ENCODE measurements around the gene STK25.

The STK25 gene

DNA sequence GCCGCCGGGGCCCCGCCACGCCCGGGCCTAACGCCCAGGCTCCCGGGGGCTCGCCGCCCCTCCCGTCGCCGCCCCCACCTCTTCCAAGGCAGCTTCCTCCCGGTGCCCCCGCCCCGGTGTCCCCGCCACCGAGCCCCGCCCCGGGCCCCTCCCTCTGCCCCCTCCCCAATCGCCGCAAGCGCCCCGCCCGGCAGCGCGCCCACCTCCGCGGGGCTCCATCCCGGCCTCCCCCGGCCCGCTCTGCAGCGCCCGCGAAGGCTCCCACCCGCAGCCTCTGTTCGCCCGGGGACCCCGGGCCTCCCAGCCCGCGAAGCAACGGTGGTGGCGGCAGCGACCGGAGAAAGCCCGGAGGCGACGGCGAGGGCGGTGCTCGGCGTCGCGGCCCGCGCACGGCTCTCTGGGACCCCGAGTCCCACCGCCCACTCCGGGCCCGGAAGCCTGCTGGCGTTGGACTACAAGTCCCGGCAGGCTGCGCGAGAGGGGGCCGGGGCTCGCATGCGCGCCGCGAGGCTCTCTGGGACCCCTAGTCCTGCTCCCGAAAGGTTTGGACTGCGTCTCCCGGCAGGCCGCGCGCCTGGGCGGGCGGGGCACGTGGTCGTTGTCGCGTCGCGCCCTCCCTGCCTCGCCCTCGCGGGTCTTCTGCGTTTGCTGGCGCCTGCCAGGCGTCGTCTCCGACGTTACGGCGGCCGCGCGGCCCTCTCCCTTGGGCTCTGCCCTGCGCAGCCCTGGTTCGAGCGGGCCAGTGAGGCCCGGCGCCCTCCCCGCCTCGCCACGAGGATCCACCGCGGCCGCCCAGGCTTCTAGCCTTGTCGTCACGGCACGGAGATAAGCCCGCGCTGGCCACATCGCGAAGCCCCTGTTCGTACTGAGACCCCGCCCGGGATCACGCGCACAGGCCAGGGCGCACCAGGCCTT lies at the start of gene STK25:
TSS of gene STK25 (minus strand) at position 345 of the 915 bp plus-strand sequence. CDS start 549 bp downstream, outside the sequence.
- DNase-seq = peak; percentile 99

DNA sequence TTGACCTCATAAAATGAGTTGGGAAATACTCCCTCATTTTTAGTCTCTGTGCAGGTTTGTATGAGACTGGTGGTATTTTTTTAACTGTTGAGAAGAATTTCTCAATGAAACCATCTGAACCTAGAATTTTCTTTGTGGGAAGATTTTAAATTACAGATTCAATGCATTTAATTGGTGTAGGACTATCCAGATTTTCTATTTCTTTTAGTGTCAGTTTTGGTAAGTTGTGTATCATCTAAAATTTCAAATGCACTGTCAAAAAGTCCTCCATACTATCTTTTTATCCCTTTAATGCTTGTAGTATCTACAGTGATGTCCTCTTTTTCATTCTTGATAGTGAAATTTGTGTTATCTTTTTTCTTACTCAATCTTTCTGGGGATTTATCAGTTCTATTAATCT lies 48.4 kb upstream of the STK25 start:
- DNase-seq = no peak

DNA sequence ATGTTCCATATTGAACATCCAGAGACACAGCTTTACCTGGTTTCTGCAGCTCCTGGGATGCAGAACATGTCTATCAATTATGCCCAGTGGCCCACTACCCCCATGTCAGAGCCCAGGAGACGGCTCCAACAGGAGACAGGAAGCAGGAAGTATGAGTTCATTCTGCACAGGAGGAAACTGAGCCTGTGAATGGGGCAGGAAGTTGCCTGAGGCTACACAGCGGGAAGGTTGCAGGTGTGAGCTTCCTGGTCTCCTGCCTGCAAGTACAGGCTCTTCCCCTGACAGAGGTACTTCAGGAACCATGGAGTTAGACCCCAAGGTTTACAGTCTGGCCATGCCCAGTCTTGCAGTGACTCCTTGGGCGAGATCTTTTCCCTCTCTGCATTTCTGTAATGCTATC lies 47.3 kb upstream of the STK25 start:
- no peak for DNase-seq

DNA sequence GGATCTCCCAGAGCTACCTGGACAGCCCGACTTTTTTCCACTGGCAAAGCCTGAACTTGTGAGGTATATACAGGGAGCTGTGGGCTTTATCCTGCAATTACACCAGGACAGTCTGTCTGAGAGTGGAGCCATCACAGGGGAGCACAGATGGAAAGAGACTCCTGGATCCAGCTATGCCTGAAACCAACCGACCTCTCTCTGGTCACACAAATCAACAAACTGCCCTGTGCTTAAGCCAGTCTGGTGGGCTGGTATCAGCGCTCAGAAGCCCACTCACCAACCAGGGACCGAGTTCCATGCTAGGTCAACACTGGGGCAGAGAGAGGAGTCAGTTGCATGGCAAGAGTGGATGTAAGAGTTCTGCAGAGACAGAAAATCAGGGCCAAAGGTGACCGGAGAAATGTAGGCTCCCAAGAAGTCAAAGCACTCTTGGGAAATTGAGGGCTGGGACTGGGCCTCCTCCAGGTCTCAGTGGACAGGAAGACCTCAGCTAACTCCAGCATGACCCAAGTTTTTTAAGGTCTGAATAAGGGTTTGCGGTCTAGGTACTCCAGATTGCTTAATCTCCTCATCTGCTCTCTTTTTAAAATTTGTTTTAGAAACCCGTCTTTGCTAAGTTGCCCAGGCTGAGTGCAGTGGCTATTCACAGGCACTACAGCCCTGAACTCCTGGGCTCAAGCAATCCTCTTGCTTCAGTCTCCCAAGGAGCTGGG lies 46.4 kb upstream of the STK25 start:
- no peak for DNase-seq

DNA sequence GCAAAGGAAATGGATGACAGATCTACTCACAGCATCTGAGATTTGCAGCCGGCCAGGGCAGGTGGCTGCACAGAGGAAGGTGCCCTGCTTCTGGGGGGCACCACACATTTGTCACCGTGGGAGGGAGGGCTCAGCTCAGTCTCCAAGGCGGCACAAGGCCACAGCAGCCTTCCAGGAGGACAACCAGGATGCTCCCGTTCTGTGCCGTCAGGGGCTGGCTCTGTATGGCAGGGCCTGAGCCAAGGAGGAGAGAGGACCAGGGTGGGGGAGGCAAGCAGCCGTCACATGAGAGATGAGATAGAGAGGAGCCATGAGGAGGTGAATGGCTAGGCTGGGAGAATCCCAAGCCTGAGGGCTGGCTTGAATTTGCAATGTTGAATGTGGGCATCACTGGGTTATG lies 45.6 kb upstream of the STK25 start:
- no peak for DNase-seq

DNA sequence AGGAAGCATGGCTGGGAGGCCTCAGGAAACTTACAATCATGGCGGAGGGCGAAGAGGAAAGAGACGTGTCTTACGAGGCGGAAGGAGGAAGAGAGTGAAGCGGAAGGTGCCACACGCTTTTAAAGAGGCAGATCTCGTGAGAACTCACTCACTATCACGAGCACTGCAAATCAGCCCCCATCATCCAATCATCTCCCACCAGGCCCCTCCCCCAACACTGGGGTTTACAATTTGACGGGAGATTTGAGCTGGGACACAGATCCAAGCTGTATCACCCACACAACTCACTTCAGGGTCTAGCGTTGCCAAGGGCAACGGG lies 45.1 kb upstream of the STK25 start:
- no peak for DNase-seq

DNA sequence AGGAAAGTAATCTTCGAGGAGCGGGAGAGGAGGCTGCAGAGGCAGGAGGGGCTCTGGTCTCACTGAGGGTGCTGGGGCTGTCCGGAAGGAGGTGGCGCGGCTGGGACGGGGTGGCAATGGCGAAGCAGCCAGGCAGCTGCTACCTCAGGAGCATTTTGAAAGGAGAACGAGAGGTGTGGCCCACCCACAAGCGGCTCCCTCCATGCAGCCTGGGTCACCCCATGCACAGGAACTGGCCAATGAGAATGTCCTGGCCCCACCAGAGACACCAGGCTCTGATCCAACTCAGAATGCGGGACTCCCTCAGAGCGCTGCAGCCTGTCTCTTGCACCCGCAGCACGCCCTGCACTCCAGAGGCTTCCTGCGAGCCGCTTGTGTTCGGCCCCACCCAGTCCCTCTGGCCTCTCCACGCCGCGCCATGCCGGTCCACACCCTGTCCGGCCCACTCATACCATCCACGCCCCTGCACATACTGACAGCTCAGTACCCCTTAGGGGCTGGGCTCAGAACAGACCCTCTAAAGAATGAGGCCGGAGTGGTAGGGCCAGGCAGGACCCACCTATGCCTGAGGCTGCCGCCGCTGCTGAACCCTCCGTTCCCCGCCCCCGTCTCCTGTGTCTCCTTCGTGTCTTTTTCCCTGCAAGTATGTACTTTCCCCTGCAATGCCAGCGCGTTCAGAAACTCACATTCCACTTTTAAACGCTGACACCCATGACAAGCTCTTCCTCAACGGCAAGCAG lies 43.8 kb upstream of the STK25 start:
- no peak for DNase-seq

DNA sequence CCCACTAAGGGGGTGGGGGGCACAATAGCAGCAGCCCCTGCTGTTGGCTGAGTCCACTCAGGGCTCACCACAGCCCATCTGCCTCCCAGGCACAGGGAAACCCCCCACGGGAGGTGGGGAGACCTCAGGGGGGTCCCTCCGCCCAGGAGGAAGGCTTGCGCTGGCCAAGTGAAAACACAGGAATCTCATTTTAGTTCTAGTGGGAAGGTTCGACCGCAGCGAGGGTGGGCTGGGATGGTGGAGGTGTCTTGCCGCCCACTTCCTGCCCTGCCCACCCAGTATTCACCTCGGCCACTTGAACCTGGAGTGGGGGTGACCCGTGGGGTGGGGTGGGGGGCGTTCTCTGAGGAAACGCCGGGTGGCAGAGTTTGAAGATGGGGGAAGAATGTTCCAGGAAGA lies 43.2 kb upstream of the STK25 start:
- no peak for DNase-seq

DNA sequence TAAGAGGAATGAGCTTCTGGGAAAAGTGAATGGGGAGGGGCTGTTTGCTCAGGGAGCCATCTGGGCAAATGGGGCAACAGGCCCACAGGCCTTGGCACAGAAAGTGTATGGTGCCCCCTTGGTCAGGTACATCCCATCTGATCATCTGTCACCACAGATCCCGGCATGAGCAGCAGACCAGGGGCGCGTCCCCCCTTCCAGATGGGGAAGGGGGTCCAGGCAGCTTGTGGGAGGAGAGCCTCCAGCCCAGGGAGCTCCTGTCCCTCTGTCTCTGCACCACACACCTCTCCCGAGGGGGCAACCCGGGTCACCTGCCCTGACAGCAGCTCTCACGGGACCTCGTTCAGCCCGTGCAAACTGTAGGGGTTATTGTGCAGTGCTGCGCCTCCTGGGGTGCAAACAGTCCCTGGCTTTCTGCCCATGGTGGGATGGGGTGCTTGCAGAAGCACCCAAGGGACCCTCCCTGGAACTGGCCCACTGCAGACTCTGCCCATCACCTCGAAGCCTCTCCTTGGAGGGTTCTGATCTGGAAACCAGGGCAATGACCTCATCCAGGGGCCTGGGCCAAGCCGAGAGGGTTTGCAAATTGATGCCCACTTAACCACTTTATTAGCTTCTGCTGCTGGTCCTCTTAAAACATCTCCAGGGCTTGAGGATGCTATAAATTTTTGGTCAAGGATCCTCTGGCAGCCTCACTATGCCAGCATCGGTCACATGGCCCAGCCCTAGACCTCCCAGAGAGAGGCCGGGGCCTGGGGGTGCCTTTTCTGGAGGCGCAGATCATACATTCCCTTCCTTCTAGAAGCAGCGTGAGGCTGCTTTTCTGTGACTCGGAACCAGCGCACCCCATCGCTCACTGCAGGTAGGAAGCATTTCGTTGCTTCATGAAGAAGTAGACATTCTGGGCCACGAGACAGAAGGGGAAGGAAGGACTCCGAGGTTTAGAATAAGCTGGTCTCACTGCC lies 42.5 kb upstream of the STK25 start:
- DNase-seq = no peak

DNA sequence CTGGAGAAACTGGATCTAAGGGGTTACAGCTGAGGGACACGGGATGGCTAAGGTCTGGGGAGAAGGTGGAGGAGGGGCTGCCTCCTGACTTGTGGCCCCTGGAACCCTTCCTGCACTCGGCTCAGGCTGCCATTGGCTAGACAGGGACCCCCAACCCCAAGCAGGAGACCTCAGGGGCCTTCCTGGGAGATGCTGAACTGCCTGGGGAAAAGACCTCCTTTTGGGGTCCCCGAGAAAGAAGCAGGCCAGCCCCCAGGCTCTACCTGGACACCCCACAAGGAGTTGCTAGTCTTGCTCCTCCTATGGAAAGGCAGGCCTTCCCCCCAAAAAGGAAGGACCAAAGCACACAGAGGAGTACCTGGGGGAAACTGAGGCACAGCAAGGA lies 40.1 kb upstream of the STK25 start:
- DNase-seq = no peak

DNA sequence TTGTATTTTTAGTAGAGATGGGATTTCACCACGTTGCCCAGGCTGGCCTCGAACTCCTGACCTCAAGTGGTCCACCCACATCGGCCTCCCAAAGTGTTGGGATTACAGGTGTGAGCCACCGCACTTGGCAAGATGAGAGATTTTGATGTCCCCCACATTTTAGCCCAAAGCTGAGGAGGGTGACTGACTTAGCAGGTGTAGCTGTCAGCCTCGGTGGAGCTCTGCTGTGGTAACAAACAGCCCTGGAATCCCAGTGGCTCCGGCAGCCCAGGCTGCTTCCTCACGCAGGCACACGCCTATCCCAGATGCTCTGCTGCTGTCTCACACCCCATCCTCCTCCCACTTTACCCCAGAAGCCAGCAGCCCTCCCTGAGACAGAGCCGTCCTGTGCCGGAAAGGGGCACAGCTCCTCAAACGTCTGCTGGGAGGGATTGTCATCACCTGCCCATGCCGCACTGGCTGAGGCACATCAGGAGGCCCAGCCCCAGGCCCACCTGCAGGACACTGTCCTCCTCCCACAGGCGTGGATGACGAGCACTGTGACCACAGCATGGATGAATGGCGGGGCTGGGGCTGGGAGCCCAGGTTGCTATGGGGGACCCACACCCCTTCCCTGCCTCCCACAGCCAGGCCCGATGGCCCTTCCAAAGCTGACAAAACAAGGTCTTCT lies 39.5 kb upstream of the STK25 start:
- peak; percentile 10 for DNase-seq

DNA sequence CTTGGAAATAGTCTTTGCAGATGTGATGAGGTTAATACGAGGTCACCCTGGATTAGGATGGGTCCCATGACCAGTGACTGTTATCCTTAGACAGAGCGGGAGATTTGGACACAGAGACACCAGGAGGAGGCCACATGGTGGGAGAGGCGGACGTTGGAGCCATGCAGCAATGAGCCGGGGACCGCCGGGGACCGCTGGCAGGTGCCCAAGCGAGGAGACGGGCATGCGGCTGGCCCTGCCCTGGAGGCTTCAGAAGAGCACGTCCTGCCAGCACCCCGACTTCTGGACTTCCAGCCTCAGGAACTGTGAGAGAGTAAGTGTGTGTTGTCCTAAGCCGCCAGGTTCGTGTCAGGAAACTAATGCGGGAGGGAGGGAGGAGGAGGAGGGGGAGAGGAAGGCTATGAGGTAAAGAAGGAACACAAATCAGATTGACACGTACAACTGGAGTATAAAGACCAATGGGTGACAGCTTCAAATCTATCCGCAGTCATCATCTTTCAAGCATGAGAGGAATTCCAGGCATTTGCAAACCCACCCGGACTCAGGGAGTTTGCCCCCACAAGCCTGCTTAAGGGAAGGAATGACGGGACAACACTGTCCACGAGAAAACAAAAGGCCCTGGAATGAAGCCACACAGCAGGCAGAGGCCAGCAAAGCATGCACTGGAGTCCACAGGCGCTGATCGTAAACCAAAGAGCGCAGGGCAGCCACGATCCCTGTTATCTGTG lies 38.6 kb upstream of the STK25 start:
- peak; percentile 79 for DNase-seq

DNA sequence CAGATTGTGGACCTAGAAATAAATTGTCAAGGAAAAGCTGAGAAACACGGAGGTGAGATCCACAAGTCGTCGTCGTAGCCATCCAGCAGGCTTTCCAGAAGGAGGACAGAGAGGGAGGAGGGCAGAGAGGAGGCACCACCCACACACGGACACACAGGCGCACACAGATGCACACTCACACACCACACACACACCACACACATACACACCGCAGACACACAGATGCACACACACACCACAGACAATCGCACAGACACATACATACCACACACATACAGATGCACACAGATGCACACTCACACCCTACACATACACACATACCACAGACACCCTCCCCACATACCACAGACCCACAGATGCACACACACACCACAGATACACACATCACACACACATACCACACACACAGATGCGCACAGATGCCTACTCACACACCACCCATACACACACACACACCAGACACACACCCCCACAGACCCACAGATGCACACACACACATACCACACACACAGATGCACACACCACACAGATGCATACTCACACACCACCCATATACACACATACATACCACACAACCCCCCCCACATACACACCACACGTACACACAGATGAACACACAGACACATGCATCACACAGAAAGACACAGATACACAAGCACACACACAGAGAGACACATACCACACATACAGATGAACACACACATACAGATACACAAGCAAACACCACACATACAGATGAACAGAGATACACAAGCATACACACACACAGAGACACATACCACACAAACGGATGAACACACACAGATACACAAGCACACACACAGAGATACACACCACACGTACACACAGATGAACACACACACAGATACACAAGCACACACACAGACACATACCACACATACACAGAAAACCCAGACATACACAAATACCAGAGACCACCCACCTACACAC lies 37.4 kb upstream of the STK25 start:
- DNase-seq = no peak

DNA sequence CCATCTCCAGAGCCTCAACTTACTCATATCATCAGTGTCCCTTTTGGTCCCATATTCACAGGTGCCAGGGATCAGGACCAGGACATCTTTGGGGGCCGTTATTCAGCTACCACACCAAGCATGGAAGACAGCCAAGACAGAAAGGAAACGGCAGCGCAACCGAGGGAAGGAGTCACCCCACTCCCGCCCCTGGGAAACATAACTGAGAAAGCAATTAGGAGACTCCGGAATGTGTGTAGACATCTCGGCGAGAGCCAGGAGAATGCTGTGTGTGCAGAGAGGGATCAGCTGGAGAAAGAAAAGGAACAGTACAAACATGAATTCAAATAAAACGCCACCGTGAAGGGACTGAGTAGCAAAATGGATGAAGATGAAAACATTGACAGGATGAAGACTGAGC lies 36.7 kb upstream of the STK25 start:
- DNase-seq = no peak

DNA sequence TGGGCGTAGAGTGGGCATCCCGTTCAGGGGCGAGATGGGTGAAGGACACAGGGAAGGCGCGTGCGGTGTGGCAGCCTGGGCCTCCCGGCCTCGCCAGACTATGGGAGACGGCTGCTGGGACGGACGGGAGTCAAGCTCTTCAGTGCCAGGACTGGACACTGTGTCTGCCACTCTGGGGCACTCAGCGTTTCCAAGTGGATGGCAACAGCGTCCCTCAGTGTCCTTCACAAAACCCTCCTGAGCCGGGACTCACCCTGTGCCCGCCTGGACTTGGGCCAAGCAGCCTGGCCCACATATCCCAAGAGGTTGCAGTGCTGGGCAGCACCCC lies 33.9 kb upstream of the STK25 start:
- no peak for DNase-seq

DNA sequence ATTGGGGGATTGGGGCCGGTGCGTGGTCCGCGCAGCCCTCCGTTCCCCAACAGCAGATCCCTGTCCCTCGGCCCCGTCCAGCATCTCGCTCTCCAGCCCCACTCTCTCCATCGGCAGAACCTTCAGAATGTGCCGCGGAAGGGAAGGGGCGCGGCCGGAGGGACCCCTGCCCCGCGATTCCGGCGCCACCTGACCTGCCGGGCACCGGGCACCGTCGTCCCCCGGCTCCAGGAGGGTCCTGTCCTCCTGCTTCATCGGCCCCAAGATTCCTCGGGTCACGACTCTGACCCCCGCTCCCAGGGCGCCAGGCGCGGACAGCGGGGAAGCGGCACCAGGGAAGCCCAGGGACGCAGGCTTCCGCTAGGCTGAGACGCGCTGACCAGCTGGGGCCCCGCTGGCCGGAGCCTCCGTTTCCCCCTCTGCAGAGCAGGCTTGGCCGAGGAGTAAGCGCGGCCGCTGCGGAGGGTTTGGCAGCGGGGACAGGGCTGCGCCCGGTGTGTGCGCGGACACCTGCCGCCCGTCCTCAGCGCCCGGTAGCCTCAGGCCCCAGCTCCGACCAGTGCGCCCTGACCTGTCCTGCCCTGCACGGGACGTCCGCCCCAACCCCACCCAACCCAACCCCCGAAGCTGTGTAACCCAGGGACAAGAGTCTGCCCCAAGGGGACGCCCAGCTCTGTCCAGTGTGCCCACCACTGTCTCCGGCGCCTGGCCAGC lies 33.3 kb upstream of the STK25 start:
- DNase-seq = no peak

DNA sequence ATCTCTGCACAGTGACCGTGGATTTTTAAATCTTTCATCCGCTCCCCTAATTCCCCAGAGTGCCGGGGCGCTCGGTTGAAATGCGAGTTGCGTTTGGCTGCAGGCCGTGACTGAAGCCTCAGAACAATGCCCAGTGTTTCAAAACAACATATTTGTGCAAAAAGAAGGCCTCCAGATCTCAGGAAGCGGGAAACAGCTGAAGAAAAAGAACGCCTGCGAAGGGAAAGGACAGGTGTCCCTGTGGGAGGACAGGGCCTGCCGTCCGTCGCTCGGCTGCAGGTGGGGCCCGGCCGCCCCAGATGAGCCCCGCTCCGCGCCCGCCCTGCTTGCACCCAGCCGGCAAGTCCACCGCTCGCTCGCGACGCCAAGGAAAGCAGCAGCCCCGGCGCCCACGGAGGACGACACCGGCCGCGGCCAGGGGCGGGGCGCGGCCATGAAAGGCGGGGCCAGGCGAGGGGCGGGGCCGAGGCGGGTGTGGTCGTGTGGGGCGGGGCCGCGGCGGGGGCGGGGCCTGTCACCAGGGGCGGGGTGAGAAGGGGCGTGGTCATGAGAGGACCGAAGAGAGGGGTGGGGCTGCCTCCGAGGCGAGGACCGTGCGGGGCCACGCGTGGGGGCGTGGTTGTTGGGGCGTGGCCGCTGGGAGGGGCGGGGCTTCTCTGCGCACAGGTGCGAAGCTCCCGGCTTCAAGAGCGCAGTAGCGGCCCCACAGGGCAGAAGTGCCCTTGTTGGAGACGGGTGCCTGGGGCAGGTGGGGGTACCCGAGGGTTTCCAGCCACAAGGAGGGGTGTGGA lies 32.6 kb upstream of the STK25 start:
- peak; percentile 87 for DNase-seq

DNA sequence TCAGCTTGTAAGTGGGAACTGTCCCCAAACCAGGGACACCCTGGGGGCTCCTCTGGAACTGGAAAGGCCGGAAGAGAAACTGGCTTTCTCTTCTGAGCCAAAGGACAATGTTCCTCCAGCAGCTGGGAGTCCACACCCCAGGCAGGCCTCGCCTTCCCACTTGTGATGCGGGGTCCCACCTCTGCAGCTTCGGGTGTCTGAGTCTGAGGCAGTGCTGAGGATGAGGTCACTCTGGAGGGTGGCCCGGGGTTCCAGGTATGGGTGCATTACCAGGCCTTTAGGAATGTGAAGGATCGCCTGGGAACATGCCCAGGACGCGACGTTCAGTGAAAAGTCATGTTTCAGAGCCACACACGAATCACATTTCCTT lies 32.0 kb upstream of the STK25 start:
- DNase-seq = no peak

All from 8988T (cell line).